Astrocyte (in vitro differentiated cells and primary cell): ENCODE measurements around the gene EXD3.

Source experiments
- CTCF ChIP-seq: IDR thresholded peaks from 2 replicates; pipeline ENCODE4 v1.5.1; 2011; ENCODE audit warnings: low read depth, mild to moderate bottlenecking, inconsistent platforms, low read length, moderate library complexity; ENCODE audit not compliant: insufficient read depth
- EZH2 ChIP-seq: IDR thresholded peaks from 2 replicates; pipeline ENCODE4 v1.6.1; 2012; ENCODE audit warnings: mild to moderate bottlenecking, low read length, inconsistent platforms; ENCODE audit not compliant: insufficient read depth

GRCh38 chr9:137462396-137462985 is 39.5 kb upstream of the EXD3 start:
- TF ChIP-seq CTCF (no peak), EZH2 (no peak)
